HG03039 (cell line): Measurements from ENCODE around the gene FUT8.
"Not testable (repeated sequence)": the region's sequence is repeated elsewhere in the genome, so short reads cannot be mapped to it uniquely, and the experiment has no call there.

Experiments used
- ATAC-seq: cut with Tn5 transposase; IDR thresholded peaks from one replicate; pipeline ENCODE4 v1.9.1; 2021; ENCODE audit warnings: mild to moderate bottlenecking, moderate library complexity; ENCODE audit not compliant: unreplicated experiment

Gene FUT8

GRCh38 chr14:65606460-65606859 lies 193.9 kb downstream of the FUT8 start:
- ATAC-seq, result no peak

- no peak for ATAC-seq
Measured at GRCh38 chr14:65613131-65613650, 200.7 kb downstream of the FUT8 start.

- no peak for ATAC-seq
Measured at GRCh38 chr14:65618996-65619395, 206.5 kb downstream of the FUT8 start.

GRCh38 chr14:65620195-65620594 lies 207.7 kb downstream of the FUT8 start:
- ATAC-seq, result no peak

- no peak for ATAC-seq
Measured at GRCh38 chr14:65622703-65623102, 210.2 kb downstream of the FUT8 start.

- ATAC-seq, result no peak
Measured at GRCh38 chr14:65623759-65624158, 211.2 kb downstream of the FUT8 start.

GRCh38 chr14:65627315-65627714 lies 214.8 kb downstream of the FUT8 start:
- no peak for ATAC-seq

- ATAC-seq, result no peak
Measured at GRCh38 chr14:65628664-65629063, 216.1 kb downstream of the FUT8 start.

- ATAC-seq, result no peak
Measured at GRCh38 chr14:65631040-65631439, 218.5 kb downstream of the FUT8 start.

GRCh38 chr14:65632487-65632886 lies 220.0 kb downstream of the FUT8 start:
- no peak for ATAC-seq

- not testable (repeated sequence) for ATAC-seq
Measured at GRCh38 chr14:65633666-65634065, 221.1 kb downstream of the FUT8 start.

GRCh38 chr14:65637780-65638179 lies 225.2 kb downstream of the FUT8 start:
- peak; percentile 59 for ATAC-seq

- ATAC-seq, result no peak
Measured at GRCh38 chr14:65639216-65639615, 226.7 kb downstream of the FUT8 start.

- ATAC-seq, result no peak
Measured at GRCh38 chr14:65650826-65651225, 238.3 kb downstream of the FUT8 start.

- ATAC-seq, result no peak
Measured at GRCh38 chr14:65656554-65656953, 244.0 kb downstream of the FUT8 start.

- ATAC-seq, result no peak
Measured at GRCh38 chr14:65658202-65658601, 245.7 kb downstream of the FUT8 start.

GRCh38 chr14:65661865-65662264 lies 249.3 kb downstream of the FUT8 start:
- ATAC-seq, result no peak

GRCh38 chr14:65664436-65664835 lies 251.9 kb downstream of the FUT8 start:
- no peak for ATAC-seq

GRCh38 chr14:65676361-65677014 lies 264.0 kb downstream of the FUT8 start:
- no peak for ATAC-seq

- ATAC-seq, result no peak
Measured at GRCh38 chr14:65685572-65685971, 273.0 kb downstream of the FUT8 start.

- no peak for ATAC-seq
Measured at GRCh38 chr14:65686761-65687160, 274.2 kb downstream of the FUT8 start.

GRCh38 chr14:65689070-65689469 lies 276.5 kb downstream of the FUT8 start:
- no peak for ATAC-seq

- ATAC-seq, result not testable (repeated sequence)
Measured at GRCh38 chr14:65692566-65692965, 280.0 kb downstream of the FUT8 start.
